Common myeloid progenitor, CD34-positive (primary cell): ENCODE results near the gene TMEM140.
A peak's percentile ranks its signal among the peaks of the same experiment; 100 is the strongest.
"Not testable (repeated sequence)": the region's sequence is repeated elsewhere in the genome, so short reads cannot be mapped to it uniquely, and the experiment has no call there.

ENCODE experiments used
- CTCF ChIA-PET: fragments of 350-600 bp; sonication (Branson Sonifier 250); formaldehyde crosslinking; loops from one replicate; lab custom pipeline; 2021; ENCODE audit warnings: antibody characterized with exemption; lab: Charles Lee
- POLR2A ChIA-PET: fragments of 350-600 bp; sonication (Branson Sonifier 250); formaldehyde crosslinking; loops from one replicate; lab custom pipeline; 2021; ENCODE audit warnings: antibody characterized with exemption; lab: Charles Lee
- DNase-seq, 3 donors: peaks; one replicate each; pipeline versions ENCODE4 v3.0.0 to v3.0.0-alpha.2; 2013
- H3K27ac ChIP-seq, 2 experiments: 1 replicate in 1 of 2; 2 replicates in 1 of 2; pipeline ENCODE4 v1.7.0; 2013; ENCODE audit warnings: inconsistent platforms in 2 of 2, low read length in 2 of 2, mild to moderate bottlenecking in 2 of 2, low read depth in 1 of 2, moderate library complexity in 1 of 2; ENCODE audit not compliant: severe bottlenecking in 2 of 2, insufficient read depth in 1 of 2, poor library complexity in 1 of 2
- H3K27me3 ChIP-seq, 5 experiments: replicated peaks in 2 of 5; 1 replicate in 3 of 5; 2 replicates in 2 of 5; pipeline versions ENCODE4 v1.6.1 to v1.7.0; 2013; ENCODE audit warnings: low read length in 4 of 5, mild to moderate bottlenecking in 2 of 5, moderate library complexity in 2 of 5, inconsistent platforms in 1 of 5; ENCODE audit not compliant: insufficient read depth in 5 of 5, control insufficient read depth in 4 of 5
- H3K36me3 ChIP-seq, 4 experiments: 1 replicate in 2 of 4; 2 replicates in 2 of 4; pipeline versions ENCODE4 v1.6.1 to v1.7.0; 2013; ENCODE audit warnings: low read length in 3 of 4, control low read depth in 1 of 4, mild to moderate bottlenecking in 1 of 4; ENCODE audit not compliant: control insufficient read depth in 4 of 4, insufficient read depth in 4 of 4
- H3K4me1 ChIP-seq, 4 experiments: 1 replicate in 3 of 4; 2 replicates in 1 of 4; pipeline versions ENCODE4 v1.6.1 to v1.7.1; 2013; ENCODE audit warnings: low read length in 3 of 4, mild to moderate bottlenecking in 3 of 4, control low read depth in 1 of 4, inconsistent platforms in 1 of 4, moderate library complexity in 1 of 4; ENCODE audit not compliant: control insufficient read depth in 4 of 4, insufficient read depth in 4 of 4; ENCODE audit errors: control extremely low read depth in 1 of 4
- H3K4me3 ChIP-seq, 7 experiments: 1 replicate in 4 of 7; 2 replicates in 3 of 7; pipeline versions ENCODE4 v1.5.1 to v1.7.0; 2013; ENCODE audit warnings: mild to moderate bottlenecking in 7 of 7, low read length in 6 of 7, moderate library complexity in 6 of 7, inconsistent platforms in 2 of 7, low read depth in 2 of 7, control low read depth in 1 of 7; ENCODE audit not compliant: insufficient read depth in 4 of 7, control insufficient read depth in 1 of 7; ENCODE audit errors: extremely low read depth in 1 of 7
- H3K9me3 ChIP-seq, 5 experiments: 1 replicate in 4 of 5; 2 replicates in 1 of 5; pipeline versions ENCODE4 v1.6.1 to v1.7.1; 2013; ENCODE audit warnings: low read length in 4 of 5, mild to moderate bottlenecking in 2 of 5, inconsistent platforms in 1 of 5, low read depth in 1 of 5, moderate library complexity in 1 of 5; ENCODE audit not compliant: control insufficient read depth in 4 of 5, insufficient read depth in 2 of 5; ENCODE audit errors: control extremely low read depth in 1 of 5
- WGBS: methylation state at CpG from one replicate; pipeline ENCODE4 v1.1.5; 2013; ENCODE audit not compliant: insufficient coverage; 5-methylcytosine and 5-hydroxymethylcytosine counted together

The TMEM140 gene

GRCh38 chr7:135211946-135212685 is 64.2 kb downstream of the TMEM140 start:
- not testable (repeated sequence) for DNase-seq, H3K36me3 ChIP-seq, H3K27me3 ChIP-seq, H3K9me3 ChIP-seq
- peaks cover 23 to 43% (median 40%) of the 10 kb centered on the region in 4 experiments for H3K4me1 ChIP-seq
- peak overlapping the region; percentile 57 to 94 (median 80) for H3K4me3 ChIP-seq
- 24% methylated on average over 11 of the region's 30 CpGs for WGBS
- ChIA-PET CTCF (interaction anchor here (1.0 kb wide), 1 partner anchor 8 kb away, joined by 4 read pairs; no protein-coding TSS in a partner anchor), POLR2A (interaction anchor here (0.5 to 1.0 kb wide), 2 partner anchors 13 to 26 kb away, joined by 3 to 4 read pairs; no protein-coding TSS in a partner anchor)
- peak overlapping the region in 1 of 2 experiments; percentile 49 for H3K27ac ChIP-seq

GRCh38 chr7:135213831-135214230 is 66.0 kb downstream of the TMEM140 start:
- no peak overlapping the region for H3K4me3 ChIP-seq
- H3K4me1 ChIP-seq, result peaks cover 12 to 26% (median 23%) of the 10 kb centered on the region in 4 experiments
- H3K36me3 ChIP-seq, result no peaks in the 10 kb centered on the region
- DNase-seq, result no peak
- POLR2A ChIA-PET, result no interaction called here
- CTCF ChIA-PET, result interaction anchor here (0.8 kb wide), 1 partner anchor 18 kb away, joined by 3 read pairs; no protein-coding TSS in a partner anchor
- no peaks in the 10 kb centered on the region for H3K27me3 ChIP-seq
- no peaks in the 10 kb centered on the region for H3K9me3 ChIP-seq
- WGBS, result 100% methylated on average over 2 of the region's 2 CpGs
- H3K27ac ChIP-seq, result no peak overlapping the region

- WGBS, result 91% methylated on average over 4 of the region's 4 CpGs
- peaks cover 4 to 13% (median 12%) of the 10 kb centered on the region in 4 experiments for H3K4me1 ChIP-seq
- ChIA-PET CTCF (no interaction called here), POLR2A (no interaction called here)
- no peak overlapping the region for H3K27ac ChIP-seq
- no peak for DNase-seq
- peaks cover 0 to under 1% (median 0%) of the 10 kb centered on the region in 5 experiments for H3K9me3 ChIP-seq
- H3K36me3 ChIP-seq, result no peaks in the 10 kb centered on the region
- no peaks in the 10 kb centered on the region for H3K27me3 ChIP-seq
- no peak overlapping the region for H3K4me3 ChIP-seq
These were observed 67.3 kb downstream of the TMEM140 start for GRCh38 chr7:135215180-135215579.

- 94% methylated on average over 3 of the region's 3 CpGs for WGBS
These were observed 67.8 kb downstream of the TMEM140 start for GRCh38 chr7:135215698-135216097.

More at GRCh38 chr7:135215698-135216097, 67.8 kb downstream of the TMEM140 start:
- no peak for DNase-seq
- peaks cover 0 to 1% (median 0%) of the 10 kb centered on the region in 5 experiments for H3K9me3 ChIP-seq
- H3K4me1 ChIP-seq, result peaks cover 0 to 8% (median 7%) of the 10 kb centered on the region in 4 experiments
- no peak overlapping the region for H3K4me3 ChIP-seq
- no peaks in the 10 kb centered on the region for H3K36me3 ChIP-seq
- CTCF ChIA-PET, result no interaction called here
- H3K27ac ChIP-seq, result no peak overlapping the region
- POLR2A ChIA-PET, result no interaction called here
- H3K27me3 ChIP-seq, result no peaks in the 10 kb centered on the region
